MCF 10A (cell line): ENCODE data around the gene RIN1. TPM values are rescaled to one million over a fixed set of nuclear protein-coding genes. Genes with fewer than 3 reads are reported as not detected.

ENCODE experiments used
- BruUV-seq: library from RNA; stranded (reverse); fragments of 400-500 nt; replicated peaks from 2 replicates; lab custom pipeline; 2021; lab: Mats Ljungman, UMichigan
- CTCF ChIA-PET: fragments of 300-600 bp; sonication (Branson Sonifier 250); formaldehyde crosslinking; extraction: SDS; loops from one replicate; lab custom pipeline; 2021; ENCODE audit warnings: antibody characterized with exemption, inconsistent platforms; lab: Yijun Ruan, JAX
- POLR2A ChIA-PET: fragments of 300-600, 350-650 bp; sonication (Branson Sonifier 250); formaldehyde crosslinking; extraction: SDS; loops from one replicate; lab custom pipeline; 2020; ENCODE audit warnings: antibody characterized with exemption, inconsistent platforms; lab: Yijun Ruan, JAX
- DNase-seq: peaks from one replicate; pipeline ENCODE4 v3.0.0-alpha.2; 2018; ENCODE audit not compliant: unreplicated experiment
- H3K27ac Mint-ChIP-seq: one replicate; pipeline ENCODE4 v1.8.0; 2022; ENCODE audit warnings: mild to moderate bottlenecking, low read depth, mixed read lengths; ENCODE audit not compliant: unreplicated experiment
- H3K27me3 Mint-ChIP-seq: one replicate; pipeline ENCODE4 v1.8.0; 2022; ENCODE audit warnings: mixed read lengths; ENCODE audit not compliant: insufficient read depth, unreplicated experiment
- H3K36me3 Mint-ChIP-seq: one replicate; pipeline ENCODE4 v1.8.0; 2022; ENCODE audit warnings: mild to moderate bottlenecking, moderate library complexity, mixed read lengths; ENCODE audit not compliant: insufficient read depth, unreplicated experiment
- H3K4me1 Mint-ChIP-seq: one replicate; pipeline ENCODE4 v1.8.0; 2022; ENCODE audit warnings: mixed read lengths; ENCODE audit not compliant: insufficient read depth, unreplicated experiment
- H3K4me3 Mint-ChIP-seq: one replicate; pipeline ENCODE4 v1.8.0; 2022; ENCODE audit warnings: mild to moderate bottlenecking, moderate library complexity, mixed read lengths; ENCODE audit not compliant: unreplicated experiment
- H3K9me3 Mint-ChIP-seq: one replicate; pipeline ENCODE4 v1.8.0; 2022; ENCODE audit warnings: mixed read lengths; ENCODE audit not compliant: unreplicated experiment
- intact Hi-C: fragments of 100-400 bp; cut with micrococcal nuclease; formaldehyde crosslinking; loops from 2 replicates; pipeline ENCODE4 v1.14.1; 2022
- total RNA-seq: library from RNA; stranded (reverse); gene quantifications from 2 replicates; pipeline ENCODE4 v1.2.3, GENCODE V29; 2022
- TF ChIP-seq, protein P1 (sequence below): fragments of 200-600 bp; IDR thresholded peaks from one replicate; pipeline ENCODE4 v1.8.0; 2022; ENCODE audit warnings: antibody characterized with exemption, mild to moderate bottlenecking; ENCODE audit not compliant: unreplicated experiment

Gene RIN1
- total RNA-seq, 1 experiment from 2014 or later = 50.2 TPM

DNA sequence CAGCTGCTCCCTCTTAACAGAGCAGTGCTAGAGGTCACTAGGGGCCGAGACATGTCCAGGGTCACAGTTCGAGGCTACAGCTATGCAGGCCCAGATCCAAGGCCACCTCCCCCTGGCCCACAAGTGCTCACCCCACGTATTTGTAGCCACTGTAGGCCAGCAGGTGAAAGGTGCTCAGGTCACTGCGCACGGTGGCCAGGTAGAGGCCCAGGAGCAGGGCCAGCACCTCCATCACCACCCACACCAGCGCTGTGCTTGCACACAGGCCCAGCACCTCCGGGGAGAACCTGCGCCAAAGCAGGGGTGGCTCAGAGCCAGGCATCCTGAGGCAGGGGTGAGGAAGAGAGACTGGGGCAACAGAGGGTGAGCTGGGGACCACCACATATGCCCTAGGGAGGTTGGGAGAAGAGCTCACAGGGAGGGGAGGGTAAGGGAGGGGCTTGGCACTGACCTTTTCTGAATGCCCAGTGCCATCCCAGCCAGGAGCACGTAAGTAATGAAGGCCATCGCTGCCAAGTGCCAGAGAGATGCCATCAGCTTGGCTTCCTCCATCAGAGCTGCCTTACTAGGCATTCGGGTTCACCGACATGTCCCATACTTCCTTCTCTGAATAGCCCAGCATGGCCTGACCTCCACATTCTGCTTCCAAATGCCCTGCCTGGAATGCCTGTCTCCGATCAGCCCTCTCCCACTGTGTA is 50.8 kb downstream of the RIN1 start:
- Mint-ChIP-seq H3K27me3 (no peaks in the 10 kb centered on the region), H3K36me3 (peaks cover 12% of the 10 kb centered on the region), H3K4me1 (peaks cover 6% of the 10 kb centered on the region), H3K4me3 (no peak overlapping the region), H3K27ac (no peak overlapping the region), H3K9me3 (no peaks in the 10 kb centered on the region)
- DNase-seq = no peak
- CTCF ChIA-PET = interaction anchor here (0.6 to 0.8 kb wide), 3 partner anchors 62 to 217 kb away, joined by 3 read pairs; no protein-coding TSS in a partner anchor
- no TSS peak for BruUV-seq
- TF ChIP-seq, protein P1, sequence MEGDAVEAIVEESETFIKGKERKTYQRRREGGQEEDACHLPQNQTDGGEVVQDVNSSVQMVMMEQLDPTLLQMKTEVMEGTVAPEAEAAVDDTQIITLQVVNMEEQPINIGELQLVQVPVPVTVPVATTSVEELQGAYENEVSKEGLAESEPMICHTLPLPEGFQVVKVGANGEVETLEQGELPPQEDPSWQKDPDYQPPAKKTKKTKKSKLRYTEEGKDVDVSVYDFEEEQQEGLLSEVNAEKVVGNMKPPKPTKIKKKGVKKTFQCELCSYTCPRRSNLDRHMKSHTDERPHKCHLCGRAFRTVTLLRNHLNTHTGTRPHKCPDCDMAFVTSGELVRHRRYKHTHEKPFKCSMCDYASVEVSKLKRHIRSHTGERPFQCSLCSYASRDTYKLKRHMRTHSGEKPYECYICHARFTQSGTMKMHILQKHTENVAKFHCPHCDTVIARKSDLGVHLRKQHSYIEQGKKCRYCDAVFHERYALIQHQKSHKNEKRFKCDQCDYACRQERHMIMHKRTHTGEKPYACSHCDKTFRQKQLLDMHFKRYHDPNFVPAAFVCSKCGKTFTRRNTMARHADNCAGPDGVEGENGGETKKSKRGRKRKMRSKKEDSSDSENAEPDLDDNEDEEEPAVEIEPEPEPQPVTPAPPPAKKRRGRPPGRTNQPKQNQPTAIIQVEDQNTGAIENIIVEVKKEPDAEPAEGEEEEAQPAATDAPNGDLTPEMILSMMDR = no peak
- intact Hi-C loops = no loop called here
- POLR2A ChIA-PET = interaction anchor here (4.6 kb wide), 1 partner anchor 60 kb away, joined by 27 read pairs; the partner anchor contains the start of gene BRMS1

DNA sequence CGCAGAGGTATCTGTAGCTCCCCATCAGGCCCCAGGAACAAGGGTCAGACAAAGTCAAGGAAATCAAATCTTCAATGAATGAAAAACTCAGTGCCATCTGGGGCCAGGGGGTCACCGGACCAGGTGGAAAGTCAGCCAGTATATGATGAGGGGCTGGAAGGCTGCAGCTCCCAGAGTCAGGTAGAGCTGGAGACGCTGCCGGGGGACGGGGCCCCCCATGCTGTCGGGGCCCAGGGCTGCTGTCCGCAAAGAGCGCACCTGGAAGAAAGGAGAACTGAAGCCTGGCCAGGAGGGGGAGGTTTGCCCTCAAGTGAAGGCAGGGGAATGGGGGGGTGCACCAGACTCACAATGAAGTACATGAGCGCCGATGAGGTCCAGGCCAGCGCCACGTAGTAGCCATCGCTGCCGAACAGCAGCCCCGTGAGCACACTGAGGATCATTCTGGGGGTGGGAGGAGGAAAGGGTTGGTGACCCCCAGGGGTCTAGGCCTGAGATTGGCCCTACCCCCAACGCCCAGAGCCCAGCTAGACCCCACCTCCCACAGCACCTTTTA is 51.6 kb downstream of the RIN1 start:
- H3K9me3 Mint-ChIP-seq = no peaks in the 10 kb centered on the region
- no peaks in the 10 kb centered on the region for H3K4me1 Mint-ChIP-seq
- BruUV-seq = no TSS peak
- DNase-seq = no peak
- POLR2A ChIA-PET = interaction anchor here (0.7 kb wide), 1 partner anchor 55 kb away, joined by 3 read pairs; no protein-coding TSS in a partner anchor
- TF ChIP-seq, protein P1 = no peak
- H3K4me3 Mint-ChIP-seq = no peak overlapping the region
- no peak overlapping the region for H3K27ac Mint-ChIP-seq
- CTCF ChIA-PET = interaction anchor here (0.7 to 0.8 kb wide), 4 partner anchors 14 to 105 kb away, joined by 3 to 4 read pairs (median 4); partner anchors contain the start of gene SLC29A2
- H3K27me3 Mint-ChIP-seq = peaks cover 4% of the 10 kb centered on the region
- H3K36me3 Mint-ChIP-seq = peaks cover 12% of the 10 kb centered on the region
- intact Hi-C loops = no loop called here

DNA sequence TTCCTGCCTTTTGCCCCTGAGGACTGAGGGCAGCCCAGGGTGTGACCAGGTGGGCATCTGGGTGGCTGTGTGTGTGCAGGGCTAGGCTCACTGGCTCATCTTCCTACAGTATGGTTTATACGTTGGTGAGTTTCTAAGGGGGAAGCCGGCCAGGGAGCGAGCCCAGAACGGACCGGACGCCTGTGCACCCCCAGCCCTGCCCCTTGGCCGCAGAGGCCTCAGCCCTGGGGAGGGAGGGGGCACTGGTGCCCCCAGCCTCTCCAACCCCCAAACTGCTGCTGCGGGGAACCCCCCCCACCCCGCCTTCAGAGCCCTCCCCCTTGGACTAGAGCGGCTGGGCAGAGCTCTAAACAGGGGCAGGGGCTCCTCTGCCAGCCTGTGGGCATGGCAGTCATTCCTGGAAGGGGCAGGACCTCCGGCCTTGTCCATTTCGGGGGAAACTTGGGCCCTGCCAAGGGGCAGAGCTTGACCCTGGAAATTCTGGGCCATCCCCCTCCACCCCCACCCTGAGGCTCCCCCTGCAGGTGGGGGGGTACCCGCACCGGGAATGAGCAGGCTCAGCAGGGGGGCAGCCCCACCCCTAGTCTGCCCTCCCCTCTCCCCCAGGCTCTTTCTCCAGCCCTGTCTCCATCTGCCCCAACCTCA is 52.7 kb downstream of the RIN1 start:
- TF ChIP-seq, protein P1 = no peak
- Mint-ChIP-seq H3K36me3 (peaks cover 6% of the 10 kb centered on the region), H3K27me3 (peaks cover 10% of the 10 kb centered on the region), H3K4me1 (no peaks in the 10 kb centered on the region), H3K4me3 (no peak overlapping the region), H3K27ac (no peak overlapping the region), H3K9me3 (no peaks in the 10 kb centered on the region)
- no TSS peak for BruUV-seq
- CTCF ChIA-PET = interaction anchor here (0.7 to 3.3 kb wide), 5 partner anchors 15 to 88 kb away, joined by 3 to 24 read pairs (median 4); partner anchors contain the start of genes RAB1B, RIN1 and SLC29A2
- POLR2A ChIA-PET = interaction anchor here (0.9 to 1.4 kb wide), 2 partner anchors 16 to 26 kb away, joined by 3 to 7 read pairs; partner anchors contain the start of gene RAB1B
- intact Hi-C loops = no loop called here
- DNase-seq = no peak
